HG02588 (cell line): Measurements from ENCODE around the gene IDH2.
"Not testable (repeated sequence)": the region's sequence is repeated elsewhere in the genome, so short reads cannot be mapped to it uniquely, and the experiment has no call there.

Source experiments
- ATAC-seq: cut with Tn5 transposase; IDR thresholded peaks from one replicate; pipeline ENCODE4 v1.9.1; 2021; ENCODE audit warnings: mild to moderate bottlenecking, moderate library complexity; ENCODE audit not compliant: unreplicated experiment

The IDH2 gene

GRCh38 chr15:90085565-90085964, 16.7 kb downstream of the IDH2 start:
- ATAC-seq, result no peak

- ATAC-seq, result no peak
These were observed 17.3 kb downstream of the IDH2 start for GRCh38 chr15:90084876-90085423.

- ATAC-seq, result no peak
These were observed 18.2 kb downstream of the IDH2 start for GRCh38 chr15:90083954-90084607.

- no peak for ATAC-seq
These were observed 18.8 kb downstream of the IDH2 start for GRCh38 chr15:90083419-90083818.

- no peak for ATAC-seq
These were observed 20.0 kb downstream of the IDH2 start for GRCh38 chr15:90082140-90082715.

GRCh38 chr15:90080818-90081393, 21.4 kb downstream of the IDH2 start:
- ATAC-seq, result no peak

- no peak for ATAC-seq
These were observed 21.9 kb downstream of the IDH2 start for GRCh38 chr15:90080458-90080755.

- no peak for ATAC-seq
These were observed 22.4 kb downstream of the IDH2 start for GRCh38 chr15:90079619-90080457.

- no peak for ATAC-seq
These were observed 23.3 kb downstream of the IDH2 start for GRCh38 chr15:90078965-90079364.

GRCh38 chr15:90076716-90077115, 25.6 kb downstream of the IDH2 start:
- ATAC-seq, result no peak

- ATAC-seq, result no peak
These were observed 26.6 kb downstream of the IDH2 start for GRCh38 chr15:90075420-90076289.

GRCh38 chr15:90074916-90075315, 27.4 kb downstream of the IDH2 start:
- no peak for ATAC-seq

GRCh38 chr15:90074023-90074422, 28.2 kb downstream of the IDH2 start:
- ATAC-seq, result no peak

GRCh38 chr15:90072978-90073640, 29.2 kb downstream of the IDH2 start:
- ATAC-seq, result no peak

- peak; percentile 62 for ATAC-seq
These were observed 31.0 kb downstream of the IDH2 start for GRCh38 chr15:90071220-90071807.

- ATAC-seq, result not testable (repeated sequence)
These were observed 31.6 kb downstream of the IDH2 start for GRCh38 chr15:90070623-90071022.

- ATAC-seq, result no peak
These were observed 34.2 kb downstream of the IDH2 start for GRCh38 chr15:90067953-90068606.

GRCh38 chr15:90067181-90067952, 34.9 kb downstream of the IDH2 start:
- ATAC-seq, result no peak
